Measurements from ENCODE around the gene PLA2G15. TPM values are rescaled to one million over a fixed set of nuclear protein-coding genes. Genes with fewer than 3 reads are reported as not detected.

Gene PLA2G15
- total and polyA plus RNA-seq, 2 donors (not counting 1 experiment from before 2014, with no cell fraction given) = 22.2 to 28.7 TPM

DNA sequence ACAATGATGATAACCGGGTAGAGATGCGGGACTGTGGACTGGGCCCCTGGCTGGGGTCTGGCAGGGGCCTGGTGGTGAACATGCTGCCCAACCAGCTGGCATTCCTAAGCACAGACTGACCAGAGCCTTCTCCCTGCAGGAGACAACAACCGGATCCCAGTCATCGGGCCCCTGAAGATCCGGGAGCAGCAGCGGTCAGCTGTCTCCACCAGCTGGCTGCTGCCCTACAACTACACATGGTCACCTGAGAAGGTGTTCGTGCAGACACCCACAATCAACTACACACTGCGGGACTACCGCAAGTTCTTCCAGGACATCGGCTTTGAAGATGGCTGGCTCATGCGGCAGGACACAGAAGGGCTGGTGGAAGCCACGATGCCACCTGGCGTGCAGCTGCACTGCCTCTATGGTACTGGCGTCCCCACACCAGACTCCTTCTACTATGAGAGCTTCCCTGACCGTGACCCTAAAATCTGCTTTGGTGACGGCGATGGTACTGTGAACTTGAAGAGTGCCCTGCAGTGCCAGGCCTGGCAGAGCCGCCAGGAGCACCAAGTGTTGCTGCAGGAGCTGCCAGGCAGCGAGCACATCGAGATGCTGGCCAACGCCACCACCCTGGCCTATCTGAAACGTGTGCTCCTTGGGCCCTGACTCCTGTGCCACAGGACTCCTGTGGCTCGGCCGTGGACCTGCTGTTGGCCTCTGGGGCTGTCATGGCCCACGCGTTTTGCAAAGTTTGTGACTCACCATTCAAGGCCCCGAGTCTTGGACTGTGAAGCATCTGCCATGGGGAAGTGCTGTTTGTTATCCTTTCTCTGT is 14.0 kb downstream of the PLA2G15 start:
- H2AFZ ChIP-seq (ENCODE audit: low read length) = no peak overlapping the region
- DNase-seq (ENCODE audit: low read depth in 2 of 2) = no peak
- TF ChIP-seq, protein P1, sequence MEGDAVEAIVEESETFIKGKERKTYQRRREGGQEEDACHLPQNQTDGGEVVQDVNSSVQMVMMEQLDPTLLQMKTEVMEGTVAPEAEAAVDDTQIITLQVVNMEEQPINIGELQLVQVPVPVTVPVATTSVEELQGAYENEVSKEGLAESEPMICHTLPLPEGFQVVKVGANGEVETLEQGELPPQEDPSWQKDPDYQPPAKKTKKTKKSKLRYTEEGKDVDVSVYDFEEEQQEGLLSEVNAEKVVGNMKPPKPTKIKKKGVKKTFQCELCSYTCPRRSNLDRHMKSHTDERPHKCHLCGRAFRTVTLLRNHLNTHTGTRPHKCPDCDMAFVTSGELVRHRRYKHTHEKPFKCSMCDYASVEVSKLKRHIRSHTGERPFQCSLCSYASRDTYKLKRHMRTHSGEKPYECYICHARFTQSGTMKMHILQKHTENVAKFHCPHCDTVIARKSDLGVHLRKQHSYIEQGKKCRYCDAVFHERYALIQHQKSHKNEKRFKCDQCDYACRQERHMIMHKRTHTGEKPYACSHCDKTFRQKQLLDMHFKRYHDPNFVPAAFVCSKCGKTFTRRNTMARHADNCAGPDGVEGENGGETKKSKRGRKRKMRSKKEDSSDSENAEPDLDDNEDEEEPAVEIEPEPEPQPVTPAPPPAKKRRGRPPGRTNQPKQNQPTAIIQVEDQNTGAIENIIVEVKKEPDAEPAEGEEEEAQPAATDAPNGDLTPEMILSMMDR (conservative IDR thresholded peaks at IDR 0.05 in 1 of 2, IDR thresholded peaks at IDR 0.05 in 1 of 2; ENCODE audit: low read depth in 1 of 2, low read length in 2 of 2) = no peak
- no peak for TF ChIP-seq EZH2 (IDR thresholded peaks at IDR 0.05; ENCODE audit: low read length, missing control alignments)
- H3K27me3 ChIP-seq (ENCODE audit: control insufficient read depth, insufficient read depth, low read length) = no peaks in the 10 kb centered on the region
- H3K27ac ChIP-seq (ENCODE audit: insufficient read depth, low read length) = no peak overlapping the region
- H3K9ac ChIP-seq (ENCODE audit: insufficient read depth, low read length) = no peak overlapping the region
- peaks cover 2% of the 10 kb centered on the region for H3K4me1 ChIP-seq (ENCODE audit: control insufficient read depth, extremely low read depth, insufficient read depth, low read length)
- H3K4me3 ChIP-seq (replicated peaks in 1 of 4; ENCODE audit: control extremely low read depth in 1 of 4, insufficient read depth in 1 of 4, low read depth in 3 of 4, low read length in 4 of 4) = no peak overlapping the region
- no peaks in the 10 kb centered on the region for H3K9me3 ChIP-seq (ENCODE audit: control insufficient read depth, insufficient read depth, low read depth, low read length)
- peaks cover 15% of the 10 kb centered on the region for H3K36me3 ChIP-seq (ENCODE audit: control insufficient read depth, insufficient read depth, low read length)
- no peak overlapping the region for H3K4me2 ChIP-seq (ENCODE audit: extremely low read depth, insufficient read depth, low read length)
- no peaks in the 10 kb centered on the region for H4K20me1 ChIP-seq (ENCODE audit: control insufficient read depth, extremely low read depth, insufficient read depth, low read length)
- no peaks in the 10 kb centered on the region for H3K79me2 ChIP-seq (ENCODE audit: control insufficient read depth, insufficient read depth, low read length)

DNA sequence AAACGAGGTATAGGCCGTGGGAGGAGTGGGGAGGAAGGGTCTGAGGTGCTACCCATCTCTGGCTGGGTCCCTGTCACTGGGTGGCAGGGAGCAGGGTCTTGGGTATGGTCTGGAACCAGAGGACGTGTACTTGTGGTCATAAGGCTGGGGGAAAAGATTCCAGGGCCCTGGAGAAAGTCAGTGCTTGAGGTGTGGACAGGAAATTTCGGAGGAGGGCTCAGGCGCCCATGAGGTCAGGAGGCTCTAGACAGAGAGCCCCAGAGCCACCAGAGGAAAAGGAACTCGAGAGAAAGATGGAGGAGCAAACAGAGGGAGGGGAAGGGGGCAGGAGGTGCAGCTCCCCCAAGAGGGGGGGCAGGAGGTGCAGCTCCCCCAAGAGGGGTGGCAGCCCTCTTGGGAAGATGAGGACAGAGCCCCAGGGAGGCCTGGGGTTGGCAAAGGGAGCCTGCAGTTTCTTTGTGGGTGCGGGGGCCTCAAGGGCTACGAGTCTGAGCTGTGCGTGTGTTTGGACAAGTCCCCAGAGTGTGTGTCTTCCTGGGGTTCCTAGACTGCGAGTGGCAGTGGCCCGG is 18.5 kb downstream of the PLA2G15 start:
- Histone ChIP-seq H3K36me3 (ENCODE audit: control insufficient read depth, insufficient read depth, low read length) (peaks cover 7% of the 10 kb centered on the region), H3K9ac (ENCODE audit: insufficient read depth, low read length) (peak overlapping the region; percentile 95), H3K79me2 (ENCODE audit: control insufficient read depth, insufficient read depth, low read length) (peaks cover 30% of the 10 kb centered on the region), H4K20me1 (ENCODE audit: control insufficient read depth, extremely low read depth, insufficient read depth, low read length) (no peaks in the 10 kb centered on the region), H3K27me3 (ENCODE audit: control insufficient read depth, insufficient read depth, low read length) (no peaks in the 10 kb centered on the region), H3K27ac (ENCODE audit: insufficient read depth, low read length) (peak overlapping the region; percentile 98), H2AFZ (ENCODE audit: low read length) (peak overlapping the region; percentile 80), H3K4me2 (ENCODE audit: extremely low read depth, insufficient read depth, low read length) (peak overlapping the region; percentile 73), H3K9me3 (ENCODE audit: control insufficient read depth, insufficient read depth, low read depth, low read length) (no peaks in the 10 kb centered on the region), H3K4me3 (replicated peaks in 1 of 4; ENCODE audit: control extremely low read depth in 1 of 4, insufficient read depth in 1 of 4, low read depth in 3 of 4, low read length in 4 of 4) (peak overlapping the region; percentile 52 to 99 (median 74)), H3K4me1 (ENCODE audit: control insufficient read depth, extremely low read depth, insufficient read depth, low read length) (peaks cover 5% of the 10 kb centered on the region)
- no peak for DNase-seq (ENCODE audit: low read depth in 2 of 2)
- no peak for TF ChIP-seq EZH2 (IDR thresholded peaks at IDR 0.05; ENCODE audit: low read length, missing control alignments)
- TF ChIP-seq, protein P1 (conservative IDR thresholded peaks at IDR 0.05 in 1 of 2, IDR thresholded peaks at IDR 0.05 in 1 of 2; ENCODE audit: low read depth in 1 of 2, low read length in 2 of 2) = peak in 1 of 2 donors; percentile 59

Data from fibroblast of lung (primary cell).